Activated effector memory CD4-positive, alpha-beta T cell treated with anti-CD3 and anti-CD28 coated beads, Interleukin-2, amount 50 U/mL, for 16 hours (primary cell): ENCODE measurements around the gene AQP12A.
"Not testable (repeated sequence)": the region's sequence is repeated elsewhere in the genome, so short reads cannot be mapped to it uniquely, and the experiment has no call there.

Experiments used
- DNase-seq: peaks from one replicate; pipeline ENCODE4 v3.0.0-alpha.2; 2020

The AQP12A gene

GRCh38 chr2:240690421-240691074 lies 1.1 kb upstream of the AQP12A start:
- DNase-seq, result peak; percentile 61

- DNase-seq, result not testable (repeated sequence)
Observed at GRCh38 chr2:240691075-240691427, 615 bp upstream of the AQP12A start.

GRCh38 chr2:240692583-240693561 lies 1.2 kb downstream of the AQP12A start:
- DNase-seq, result not testable (repeated sequence)

GRCh38 chr2:240694304-240694703 lies 2.6 kb downstream of the AQP12A start:
- DNase-seq, result not testable (repeated sequence)

- not testable (repeated sequence) for DNase-seq
Observed at GRCh38 chr2:240695593-240695992, 3.9 kb downstream of the AQP12A start.

- not testable (repeated sequence) for DNase-seq
Observed at GRCh38 chr2:240696469-240696868, 4.8 kb downstream of the AQP12A start.

- peak; percentile 57 for DNase-seq
Observed at GRCh38 chr2:240698852-240699561, 7.3 kb downstream of the AQP12A start.

- DNase-seq, result not testable (repeated sequence)
Observed at GRCh38 chr2:240699835-240700234, 8.2 kb downstream of the AQP12A start.

- DNase-seq, result not testable (repeated sequence)
Observed at GRCh38 chr2:240700616-240701015, 8.9 kb downstream of the AQP12A start.

- peak; percentile 57 for DNase-seq
Observed at GRCh38 chr2:240701091-240701735, 9.5 kb downstream of the AQP12A start.

- peak; percentile 53 for DNase-seq
Observed at GRCh38 chr2:240701736-240702639, 10.3 kb downstream of the AQP12A start.

GRCh38 chr2:240702640-240703011 lies 11.0 kb downstream of the AQP12A start:
- peak; percentile 41 for DNase-seq

GRCh38 chr2:240703417-240704341 lies 12.0 kb downstream of the AQP12A start:
- DNase-seq, result peak; percentile 56

GRCh38 chr2:240704651-240705050 lies 13.0 kb downstream of the AQP12A start:
- DNase-seq, result peak; percentile 70

- no peak for DNase-seq
Observed at GRCh38 chr2:240705204-240705791, 13.6 kb downstream of the AQP12A start.

GRCh38 chr2:240707043-240707756 lies 15.5 kb downstream of the AQP12A start:
- no peak for DNase-seq

GRCh38 chr2:240707821-240708220 lies 16.2 kb downstream of the AQP12A start:
- DNase-seq, result no peak

GRCh38 chr2:240708457-240708856 lies 16.8 kb downstream of the AQP12A start:
- DNase-seq, result no peak

GRCh38 chr2:240711296-240711695 lies 19.6 kb downstream of the AQP12A start:
- DNase-seq, result no peak
